H9 (cell line): Measurements from ENCODE around the gene KIZ. TPM values are rescaled to one million over a fixed set of nuclear protein-coding genes. Genes with fewer than 3 reads are reported as not detected.

Source experiments
- DNase-seq: peaks from one replicate; pipeline ENCODE4 v3.0.0-alpha.2; 2017
- H2AFZ ChIP-seq: one replicate; pipeline ENCODE4 v1.6.1; 2013; ENCODE audit warnings: mild to moderate bottlenecking, low read length, control low read depth, moderate library complexity
- H2AK5ac ChIP-seq: 2 replicates; pipeline ENCODE4 v1.6.1; 2013; ENCODE audit warnings: low read length, control low read depth, mixed read lengths; ENCODE audit not compliant: insufficient read length
- H2BK120ac ChIP-seq: one replicate; pipeline ENCODE4 v1.6.1; 2013; ENCODE audit warnings: low read depth, mild to moderate bottlenecking, low read length, control low read depth, inconsistent platforms; ENCODE audit not compliant: poor library complexity, severe bottlenecking
- H2BK12ac ChIP-seq: 2 replicates; pipeline ENCODE4 v1.6.1; 2013; ENCODE audit warnings: low read length, control low read depth, mixed read lengths, low read depth; ENCODE audit not compliant: insufficient read length
- H2BK15ac ChIP-seq: 2 replicates; pipeline ENCODE4 v1.6.1; 2013; ENCODE audit warnings: low read depth, low read length, control low read depth
- H2BK20ac ChIP-seq: one replicate; pipeline ENCODE4 v1.6.1; 2013; ENCODE audit warnings: low read depth, mild to moderate bottlenecking, low read length, control low read depth, inconsistent platforms; ENCODE audit not compliant: poor library complexity, severe bottlenecking
- H2BK5ac ChIP-seq: 2 replicates; pipeline ENCODE4 v1.6.1; 2013; ENCODE audit warnings: low read length, control low read depth, mixed read lengths; ENCODE audit not compliant: insufficient read length
- H3K14ac ChIP-seq: 2 replicates; pipeline ENCODE4 v1.6.1; 2013; ENCODE audit warnings: low read length, control low read depth; ENCODE audit not compliant: insufficient read depth
- H3K18ac ChIP-seq: 2 replicates; pipeline ENCODE4 v1.6.1; 2013; ENCODE audit warnings: low read depth, mild to moderate bottlenecking, mixed read lengths, low read length, control low read depth; ENCODE audit not compliant: insufficient read length
- H3K23ac ChIP-seq: 2 replicates; pipeline ENCODE4 v1.6.1; 2013; ENCODE audit warnings: low read length, control low read depth, mixed read lengths, low read depth; ENCODE audit not compliant: insufficient read length
- H3K23me2 ChIP-seq: 2 replicates; pipeline ENCODE4 v1.6.1; 2013; ENCODE audit warnings: low read depth, mild to moderate bottlenecking, mixed read lengths, low read length, control low read depth; ENCODE audit not compliant: insufficient read length, poor library complexity, severe bottlenecking
- H3K27ac ChIP-seq: 2 replicates; pipeline ENCODE4 v1.5.1; 2013; ENCODE audit warnings: low read length, control low read depth, mixed read lengths, low read depth; ENCODE audit not compliant: insufficient read length
- H3K27me3 ChIP-seq: 2 replicates; pipeline ENCODE4 v1.6.1; 2013; ENCODE audit warnings: low read length, control low read depth, inconsistent platforms; ENCODE audit not compliant: insufficient read depth
- H3K4ac ChIP-seq: 2 replicates; pipeline ENCODE4 v1.6.1; 2013; ENCODE audit warnings: low read depth, mild to moderate bottlenecking, control low read depth, inconsistent platforms, low read length, moderate library complexity
- H3K4me1 ChIP-seq: 2 replicates; pipeline ENCODE4 v1.6.1; 2013; ENCODE audit warnings: low read length, control low read depth, inconsistent platforms; ENCODE audit not compliant: insufficient read depth
- H3K4me2 ChIP-seq: 2 replicates; pipeline ENCODE4 v1.6.1; 2013; ENCODE audit warnings: low read length, control low read depth, mixed read lengths; ENCODE audit not compliant: insufficient read length, insufficient read depth
- H3K56ac ChIP-seq: 2 replicates; pipeline ENCODE4 v1.6.1; 2013; ENCODE audit warnings: low read depth, mild to moderate bottlenecking, mixed read lengths, low read length, control low read depth; ENCODE audit not compliant: insufficient read length
- H3K79me1 ChIP-seq: 2 replicates; pipeline ENCODE4 v1.6.1; 2013; ENCODE audit warnings: low read depth, mild to moderate bottlenecking, moderate library complexity, low read length, control low read depth, inconsistent platforms; ENCODE audit not compliant: insufficient read depth, poor library complexity, severe bottlenecking
- H3K79me2 ChIP-seq: 2 replicates; pipeline ENCODE4 v1.6.1; 2013; ENCODE audit warnings: low read length, control low read depth, inconsistent platforms; ENCODE audit not compliant: insufficient read depth
- H3K9ac ChIP-seq: 2 replicates; pipeline ENCODE4 v1.6.1; 2013; ENCODE audit warnings: low read length, control low read depth, mixed read lengths; ENCODE audit not compliant: insufficient read length; ENCODE audit errors: extremely low read depth
- H3K9me3 ChIP-seq: one replicate; pipeline ENCODE4 v1.6.1; 2013; ENCODE audit warnings: low read depth, low read length, inconsistent platforms; ENCODE audit not compliant: control insufficient read depth
- H3T11ph ChIP-seq: one replicate; pipeline ENCODE4 v1.6.1; 2013; ENCODE audit warnings: mild to moderate bottlenecking, low read length, control low read depth, inconsistent platforms
- H4K20me1 ChIP-seq: one replicate; pipeline ENCODE4 v1.6.1; 2013; ENCODE audit not compliant: control insufficient read depth, insufficient read length, insufficient read depth
- H4K5ac ChIP-seq: 2 replicates; pipeline ENCODE4 v1.6.1; 2013; ENCODE audit warnings: low read depth, mild to moderate bottlenecking, mixed read lengths, low read length, control low read depth; ENCODE audit not compliant: insufficient read length
- H4K8ac ChIP-seq: replicated peaks from 2 replicates; pipeline ENCODE4 v1.6.1; 2013; ENCODE audit warnings: low read length, control low read depth, mixed read lengths, low read depth; ENCODE audit not compliant: insufficient read length
- H4K91ac ChIP-seq: 2 replicates; pipeline ENCODE4 v1.6.1; 2013; ENCODE audit warnings: low read depth, mild to moderate bottlenecking, moderate library complexity, mixed read lengths, low read length, control low read depth; ENCODE audit not compliant: insufficient read length
- H3K27ac Mint-ChIP-seq, 3 experiments: 2 replicates in 2 of 3; 3 replicates in 1 of 3; pipeline ENCODE4 v1.8.0; 2020 to 2021; ENCODE audit warnings: mixed read lengths in 3 of 3, mild to moderate bottlenecking in 1 of 3, moderate library complexity in 1 of 3
- H3K27me3 Mint-ChIP-seq: 2 replicates; pipeline ENCODE4 v1.8.0; 2021; ENCODE audit warnings: low read depth, mild to moderate bottlenecking, moderate library complexity, mixed read lengths
- H3K36me3 Mint-ChIP-seq, 3 experiments: 2 replicates in 2 of 3; 3 replicates in 1 of 3; pipeline ENCODE4 v1.8.0; 2020 to 2021; ENCODE audit warnings: low read depth in 3 of 3, mixed read lengths in 3 of 3; ENCODE audit not compliant: insufficient read depth in 1 of 3
- H3K4me1 Mint-ChIP-seq, 2 experiments: 2 replicates each; pipeline ENCODE4 v1.8.0; 2020; ENCODE audit warnings: mixed read lengths in 2 of 2
- H3K4me3 Mint-ChIP-seq, 2 experiments: 2 replicates in 1 of 2; 3 replicates in 1 of 2; pipeline ENCODE4 v1.8.0; 2020 to 2021; ENCODE audit warnings: mild to moderate bottlenecking in 2 of 2, mixed read lengths in 2 of 2, moderate library complexity in 1 of 2
- H3K9me3 Mint-ChIP-seq, 2 experiments: 2 replicates in 1 of 2; 3 replicates in 1 of 2; pipeline ENCODE4 v1.8.0; 2020; ENCODE audit warnings: mild to moderate bottlenecking in 2 of 2, mixed read lengths in 2 of 2, moderate library complexity in 1 of 2
- CTCF ChIP-seq: fragments of 200-600 bp; sonication (generic); conservative IDR thresholded peaks from 3 replicates; pipeline ENCODE4 v1.8.0; 2021; ENCODE audit warnings: antibody characterized with exemption, mild to moderate bottlenecking
- WGBS: extraction: QIAGEN DNeasy Blood & Tissue Kit; methylation state at CpG from one replicate; pipeline ENCODE4 v1.1.7; 2013; ENCODE audit warnings: missing lambda C conversion rate, low lambda C conversion rate, mixed read lengths; ENCODE audit not compliant: insufficient read length; ENCODE audit errors: extremely low coverage; 5-methylcytosine and 5-hydroxymethylcytosine counted together
- total RNA-seq: library from RNA; stranded (reverse); gene quantifications from 2 replicates; pipeline ENCODE4 v1.2.1, GENCODE V29; 2021

KIZ gene
- total RNA-seq, 1 experiment from 2014 or later = 29.3 TPM

- Histone ChIP-seq H3K14ac (no peak overlapping the region), H3K23me2 (peaks cover 8% of the 10 kb centered on the region), H3K4me2 (no peak overlapping the region), H3K4ac (no peak overlapping the region), H2AK5ac (no peak overlapping the region), H2BK20ac (no peak overlapping the region), H2BK12ac (no peak overlapping the region), H4K20me1 (no peaks in the 10 kb centered on the region), H3K9me3 (no peaks in the 10 kb centered on the region), H3K9ac (no peak overlapping the region), H3K79me2 (peaks cover 1% of the 10 kb centered on the region; the same call in 1 of the 2 replicates), H3K56ac (no peak overlapping the region), H4K8ac (no peak overlapping the region), H3K23ac (no peak overlapping the region), H3K27me3 (no peaks in the 10 kb centered on the region), H3T11ph (no peak overlapping the region), H4K5ac (no peak overlapping the region), H3K18ac (no peak overlapping the region), H3K4me1 (no peaks in the 10 kb centered on the region), H2BK15ac (no peak overlapping the region), H2BK5ac (no peak overlapping the region), H3K79me1 (peaks cover 3% of the 10 kb centered on the region), H3K27ac (no peak overlapping the region), H2AFZ (no peak overlapping the region), H4K91ac (no peak overlapping the region), H2BK120ac (no peak overlapping the region)
- no peak for DNase-seq
- H3K9me3 Mint-ChIP-seq = peaks cover 4 to 5% of the 10 kb centered on the region in 2 experiments; a peak in 3 of 5 replicates
- no CpG with 5 or more reads among the region's 3 CpGs for WGBS
- no peak overlapping the region for H3K27ac Mint-ChIP-seq
- H3K27me3 Mint-ChIP-seq = peaks cover 4% of the 10 kb centered on the region; the same call in 1 of the 2 replicates
- H3K4me3 Mint-ChIP-seq = no peak overlapping the region
- H3K4me1 Mint-ChIP-seq = peaks cover 22% of the 10 kb centered on the region in 2 experiments
- H3K36me3 Mint-ChIP-seq = peaks cover 0 to 5% (median 5%) of the 10 kb centered on the region in 3 experiments; a peak in 4 of 7 replicates
- TF ChIP-seq CTCF = no peak
These were observed 1.7 kb upstream of the KIZ start for GRCh38 chr20:21124190-21124589.
